Body of pancreas (tissue), 4 donors: ENCODE results near the gene ZNF879. TPM values are rescaled to one million over a fixed set of nuclear protein-coding genes. Genes with fewer than 3 reads are reported as not detected.

Source experiments
- ATAC-seq: fragments of 150-250 bp; one replicate; pipeline ENCODE4 v1.9.1; 2016
- DNase-seq, 4 donors: peaks; one replicate each; pipeline ENCODE4 v3.0.0-alpha.2; 2019
- H3K27ac ChIP-seq, 4 donors: fragments of 200-600 bp; sonication (generic); 1 replicate in 3 of 4; 2 replicates in 1 of 4; pipeline versions ENCODE4 v1.5.1 to v1.6.1; 2016 to 2019; ENCODE audit warnings: mild to moderate bottlenecking in 1 of 4, mixed read lengths in 1 of 4, moderate library complexity in 1 of 4
- H3K27me3 ChIP-seq, 2 donors: fragments of 200-600 bp; sonication (generic); one replicate each; pipeline ENCODE4 v1.6.0; 2016; ENCODE audit warnings: mild to moderate bottlenecking in 1 of 2
- H3K36me3 ChIP-seq, 2 donors: fragments of 200-600 bp; sonication (generic); replicated peaks in 1 of 2; 2 replicates each; pipeline ENCODE4 v1.5.1; 2016; ENCODE audit warnings: low read depth in 2 of 2; ENCODE audit not compliant: insufficient read depth in 1 of 2
- H3K4me1 ChIP-seq: fragments of 200-600 bp; sonication (generic); one replicate; pipeline ENCODE4 v1.6.0; 2016
- H3K4me3 ChIP-seq, 2 donors: fragments of 200-600 bp; sonication (generic); 1 replicate in 1 of 2; 2 replicates in 1 of 2; pipeline ENCODE4 v1.5.1; 2016 to 2019
- H3K9me3 ChIP-seq, 3 donors: fragments of 200-600 bp; sonication (generic); 1 replicate in 2 of 3; 2 replicates in 1 of 3; pipeline ENCODE4 v1.5.1; 2016
- POLR2A ChIP-seq, 3 donors: fragments of 450-650 bp; IDR thresholded peaks; one replicate each; pipeline ENCODE4 v1.6.1; 2016; ENCODE audit warnings: antibody characterized with exemption in 3 of 3, mild to moderate bottlenecking in 2 of 3
- WGBS, 2 donors: methylation state at CpG; one replicate each; pipeline ENCODE4 v1.1.5; 2017; 5-methylcytosine and 5-hydroxymethylcytosine counted together
- intact Hi-C: fragments of 100-400 bp; cut with DNase I; formaldehyde crosslinking; loops from one replicate; pipeline ENCODE4 v1.15.1; 2023
- total RNA-seq, 2 donors: library from RNA; depleted of rRNA; stranded (reverse); fragments of >200 nt; gene quantifications; one replicate each; pipeline ENCODE4 v1.1.0, GENCODE V29; 2016
- TF ChIP-seq, protein P1 (sequence below), 7 experiments: fragments of 450-650 bp in 4 of 7; fragments of 200-600 bp in 3 of 7; sonication (generic) in 3 of 7; IDR thresholded peaks; one replicate each; pipeline ENCODE4 v1.5.1; 2016 to 2019; ENCODE audit warnings: antibody characterized with exemption in 7 of 7

The ZNF879 gene
- total RNA-seq, result 1 to 10 TPM; 1.6 to 2.1 TPM

GRCh38 chr5:179023528-179024189 is at the start of gene ZNF879:
ZNF879 (plus strand) TSS chr5:179023804; CDS start chr5:179025005, 1,201 bp downstream.
- H3K27ac ChIP-seq, result peak within 1 kb of the TSS; percentile 74 to 96 (median 84)
- TF ChIP-seq POLR2A (IDR thresholded peaks at IDR 0.05), result peak; percentile 14 to 47 (median 46)
- TF ChIP-seq, protein P1, sequence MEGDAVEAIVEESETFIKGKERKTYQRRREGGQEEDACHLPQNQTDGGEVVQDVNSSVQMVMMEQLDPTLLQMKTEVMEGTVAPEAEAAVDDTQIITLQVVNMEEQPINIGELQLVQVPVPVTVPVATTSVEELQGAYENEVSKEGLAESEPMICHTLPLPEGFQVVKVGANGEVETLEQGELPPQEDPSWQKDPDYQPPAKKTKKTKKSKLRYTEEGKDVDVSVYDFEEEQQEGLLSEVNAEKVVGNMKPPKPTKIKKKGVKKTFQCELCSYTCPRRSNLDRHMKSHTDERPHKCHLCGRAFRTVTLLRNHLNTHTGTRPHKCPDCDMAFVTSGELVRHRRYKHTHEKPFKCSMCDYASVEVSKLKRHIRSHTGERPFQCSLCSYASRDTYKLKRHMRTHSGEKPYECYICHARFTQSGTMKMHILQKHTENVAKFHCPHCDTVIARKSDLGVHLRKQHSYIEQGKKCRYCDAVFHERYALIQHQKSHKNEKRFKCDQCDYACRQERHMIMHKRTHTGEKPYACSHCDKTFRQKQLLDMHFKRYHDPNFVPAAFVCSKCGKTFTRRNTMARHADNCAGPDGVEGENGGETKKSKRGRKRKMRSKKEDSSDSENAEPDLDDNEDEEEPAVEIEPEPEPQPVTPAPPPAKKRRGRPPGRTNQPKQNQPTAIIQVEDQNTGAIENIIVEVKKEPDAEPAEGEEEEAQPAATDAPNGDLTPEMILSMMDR (IDR thresholded peaks at IDR 0.05), result peak in 1 of 7 experiments; percentile 16
- H3K4me1 ChIP-seq, result peaks cover 11% of the 10 kb centered on the region
- DNase-seq (peak; percentile 95 to 96 (median 96)), ATAC-seq (peak; percentile 99)
- H3K9me3 ChIP-seq, result peaks cover 0 to 34% (median 0%) of the 10 kb centered on the region in 3 donors
- intact Hi-C loops, result no loop called here
- no peaks in the 10 kb centered on the region for H3K27me3 ChIP-seq
- peak within 1 kb of the TSS; percentile 34 to 83 for H3K4me3 ChIP-seq
- H3K36me3 ChIP-seq, result peaks cover 14 to 20% of the 10 kb centered on the region in 2 donors
- 0% methylated on average over 13 to 71 of the region's 72 CpGs for WGBS, 2 donors

DNA sequence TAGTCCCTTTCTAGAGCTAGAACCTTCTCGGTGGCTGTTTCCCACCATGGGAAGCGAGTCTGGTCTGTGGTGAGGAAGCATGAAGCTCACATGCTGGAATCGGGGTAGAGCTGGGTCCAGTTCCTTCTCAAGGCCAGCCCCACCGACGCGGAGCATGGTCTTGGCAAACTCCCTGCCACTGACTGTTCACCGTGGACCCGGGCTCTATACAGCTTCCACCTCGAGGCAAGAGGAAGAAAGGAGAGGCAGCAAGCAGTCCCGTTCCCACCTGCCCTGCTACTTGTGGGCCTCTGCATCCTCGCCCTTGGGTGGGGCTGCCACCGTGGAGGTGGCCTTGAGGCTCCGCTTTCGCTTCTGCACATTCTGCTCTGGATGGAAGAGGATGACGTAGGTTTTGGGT is 42.2 kb upstream of the ZNF879 start:
- H3K27ac ChIP-seq, result no peak overlapping the region
- DNase-seq (no peak), ATAC-seq (no peak)
- no peak for TF ChIP-seq POLR2A (IDR thresholded peaks at IDR 0.05)
- TF ChIP-seq, protein P1 (IDR thresholded peaks at IDR 0.05), result no peak
- no peak overlapping the region for H3K4me3 ChIP-seq
- H3K27me3 ChIP-seq, result no peaks in the 10 kb centered on the region
- H3K4me1 ChIP-seq, result no peaks in the 10 kb centered on the region
- intact Hi-C loops, result no loop called here
- peaks cover 0 to 75% (median 0%) of the 10 kb centered on the region in 3 donors for H3K9me3 ChIP-seq
- no peaks in the 10 kb centered on the region for H3K36me3 ChIP-seq
- 96 to 100% methylated on average over 5 to 15 of the region's 15 CpGs for WGBS, 2 donors

GRCh38 chr5:178982941-178983340 is 40.7 kb upstream of the ZNF879 start:
- no peak for TF ChIP-seq POLR2A (IDR thresholded peaks at IDR 0.05)
- TF ChIP-seq, protein P1 (IDR thresholded peaks at IDR 0.05), result no peak
- peaks cover 0 to 69% (median 0%) of the 10 kb centered on the region in 3 donors for H3K9me3 ChIP-seq
- H3K36me3 ChIP-seq, result no peaks in the 10 kb centered on the region
- ATAC-seq (no peak), DNase-seq (no peak)
- no peak overlapping the region for H3K4me3 ChIP-seq
- intact Hi-C loops, result no loop called here
- H3K27ac ChIP-seq, result no peak overlapping the region
- no peaks in the 10 kb centered on the region for H3K27me3 ChIP-seq
- H3K4me1 ChIP-seq, result no peaks in the 10 kb centered on the region
- 96 to 100% methylated on average over 1 to 17 of the region's 17 CpGs for WGBS, 2 donors

GRCh38 chr5:178983728-178984127 is 39.9 kb upstream of the ZNF879 start:
- no peaks in the 10 kb centered on the region for H3K4me1 ChIP-seq
- ATAC-seq, result no peak
- no peaks in the 10 kb centered on the region for H3K27me3 ChIP-seq
- peaks cover 0 to 73% (median 0%) of the 10 kb centered on the region in 3 donors for H3K9me3 ChIP-seq
- intact Hi-C loops, result no loop called here
- 94 to 98% methylated on average over 8 of the region's 10 CpGs for WGBS, 2 donors
- H3K27ac ChIP-seq, result no peak overlapping the region
- TF ChIP-seq, protein P1 (IDR thresholded peaks at IDR 0.05), result no peak
- TF ChIP-seq POLR2A (IDR thresholded peaks at IDR 0.05), result no peak
- no peaks in the 10 kb centered on the region for H3K36me3 ChIP-seq
- H3K4me3 ChIP-seq, result no peak overlapping the region
- DNase-seq, result no peak
